Memory B cell (primary cell): ENCODE results near the gene ZXDC.

Experiments
- ATAC-seq: fragments of 150-1000 bp; cut with Tn5 transposase; 2 replicates; pipeline ENCODE4 v1.10.0; 2021; ENCODE audit warnings: low read depth, mild to moderate bottlenecking, moderate library complexity
- DNase-seq, 2 donors: peaks; one replicate each; pipeline ENCODE4 v3.0.0; 2022; ENCODE audit warnings: low spot score in 2 of 2
- H3K27ac Mint-ChIP-seq: one replicate; pipeline ENCODE4 v1.8.0; 2022; ENCODE audit warnings: mild to moderate bottlenecking, moderate library complexity, mixed read lengths
- H3K27me3 Mint-ChIP-seq: one replicate; pipeline ENCODE4 v1.8.0; 2022; ENCODE audit warnings: mixed read lengths
- H3K36me3 Mint-ChIP-seq: one replicate; pipeline ENCODE4 v1.8.0; 2022; ENCODE audit warnings: mild to moderate bottlenecking, mixed read lengths
- H3K4me1 Mint-ChIP-seq: one replicate; pipeline ENCODE4 v1.8.0; 2022; ENCODE audit warnings: mixed read lengths
- H3K4me3 Mint-ChIP-seq: one replicate; pipeline ENCODE4 v1.8.0; 2022; ENCODE audit warnings: mild to moderate bottlenecking, moderate library complexity, mixed read lengths
- H3K9me3 Mint-ChIP-seq: one replicate; pipeline ENCODE4 v1.8.0; 2022; ENCODE audit warnings: mixed read lengths

ZXDC gene

DNA sequence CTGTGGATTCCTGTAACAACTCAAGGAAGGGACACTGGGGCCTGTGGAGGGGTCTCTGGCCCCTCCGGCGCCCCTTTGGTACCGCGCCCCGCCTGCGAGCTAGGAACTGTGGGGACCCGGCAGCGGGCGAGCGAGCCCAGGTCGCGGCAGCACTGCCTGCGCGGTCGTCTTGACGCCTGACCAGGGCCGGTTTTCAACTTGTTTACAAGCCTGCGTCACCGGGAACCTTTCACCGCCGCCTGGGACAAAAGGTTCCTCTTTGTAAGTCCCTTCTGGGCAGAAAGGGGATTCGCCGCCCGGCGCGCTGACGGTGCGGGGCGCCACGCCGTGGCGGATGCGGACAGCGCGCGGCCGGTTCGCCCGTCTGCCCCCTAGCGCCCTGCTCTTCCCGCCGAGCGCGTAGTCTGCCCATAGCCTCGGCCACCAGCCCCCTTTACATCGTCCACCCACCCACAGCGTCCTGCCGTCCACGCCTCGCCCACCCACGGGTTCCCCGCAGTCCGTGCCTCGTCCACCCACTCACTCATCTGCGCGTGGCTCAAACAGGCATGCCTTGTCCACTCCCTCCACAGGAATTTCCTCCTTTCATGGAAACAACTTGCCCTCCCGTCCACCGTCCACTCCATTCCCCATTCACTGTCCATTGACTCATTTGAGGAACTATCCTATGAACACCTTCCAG, 86.4 kb downstream of the ZXDC start:
- Mint-ChIP-seq H3K36me3 (no peaks in the 10 kb centered on the region), H3K4me3 (peak overlapping the region; percentile 57), H3K9me3 (no peaks in the 10 kb centered on the region), H3K27ac (peak overlapping the region; percentile 15), H3K27me3 (peaks cover 26% of the 10 kb centered on the region), H3K4me1 (peaks cover 9% of the 10 kb centered on the region)
- DNase-seq: peak; percentile 55 to 56
- peak; percentile 92 for ATAC-seq
